Panc1 (cell line): ENCODE data around the gene HES3. TPM values are rescaled to one million over a fixed set of nuclear protein-coding genes. Genes with fewer than 3 reads are reported as not detected.

Experiments
- ATAC-seq: fragments of 200-7000 bp; cut with Tn5 transposase; 2 replicates; pipeline ENCODE4 v1.9.1; 2020; ENCODE audit warnings: mild to moderate bottlenecking, moderate library complexity
- BruUV-seq: library from RNA; stranded (reverse); fragments of 400-500 nt; replicated peaks from 2 replicates; lab custom pipeline; 2021; lab: Mats Ljungman, UMichigan
- CTCF ChIA-PET: fragments of 300-600 bp; sonication (Branson Sonifier 250); formaldehyde crosslinking; loops from one replicate; lab custom pipeline; 2022; ENCODE audit warnings: antibody characterized with exemption; lab: Charles Lee
- POLR2A ChIA-PET: fragments of 300-600 bp; sonication (Branson Sonifier 250); formaldehyde crosslinking; loops from one replicate; lab custom pipeline; 2022; ENCODE audit warnings: antibody characterized with exemption; lab: Charles Lee
- DNase-seq: peaks from one replicate; pipeline ENCODE4 v3.0.0-alpha.2; 2010; ENCODE audit warnings: low read depth, low spot score
- H3K27ac ChIP-seq: 2 replicates; pipeline ENCODE4 v1.5.1; 2011; ENCODE audit warnings: mild to moderate bottlenecking, low read length, inconsistent platforms
- H3K27me3 ChIP-seq: fragments of 200-500 bp; sonication (Bioruptor generic); 2 replicates; pipeline ENCODE4 v1.6.0; 2014; ENCODE audit warnings: low read length, inconsistent platforms; ENCODE audit not compliant: control insufficient read depth, insufficient read depth
- H3K36me3 ChIP-seq: fragments of 200-500 bp; sonication (Bioruptor generic); 2 replicates; pipeline ENCODE4 v1.5.1; 2014; ENCODE audit warnings: inconsistent platforms, mild to moderate bottlenecking, low read length, moderate library complexity; ENCODE audit not compliant: control insufficient read depth, insufficient read depth
- H3K4me1 ChIP-seq: 2 replicates; pipeline ENCODE4 v1.5.1; 2011; ENCODE audit warnings: inconsistent platforms, mild to moderate bottlenecking, low read length, moderate library complexity; ENCODE audit not compliant: control insufficient read depth, insufficient read depth
- H3K4me3 ChIP-seq, 2 experiments: 2 replicates each; pipeline ENCODE4 v1.5.1; 2011 to 2012; ENCODE audit warnings: low read depth in 2 of 2, low read length in 2 of 2, mild to moderate bottlenecking in 2 of 2, inconsistent platforms in 1 of 2, moderate library complexity in 1 of 2
- H3K9me3 ChIP-seq: fragments of 200-500 bp; sonication (Bioruptor generic); 2 replicates; pipeline ENCODE4 v1.5.1; 2014; ENCODE audit warnings: low read depth, mild to moderate bottlenecking, inconsistent platforms, low read length, moderate library complexity; ENCODE audit not compliant: control insufficient read depth, insufficient read depth
- CTCF ChIP-seq: fragments of 450-650 bp; IDR thresholded peaks from 2 replicates; pipeline ENCODE4 v1.5.1; 2017; ENCODE audit warnings: mild to moderate bottlenecking
- POLR2AphosphoS5 ChIP-seq: IDR thresholded peaks from 2 replicates; pipeline ENCODE4 v1.6.1; 2012; ENCODE audit warnings: mild to moderate bottlenecking, low read depth, low read length, moderate library complexity
- REST ChIP-seq, 2 experiments: IDR thresholded peaks; 2 replicates each; pipeline ENCODE4 v1.6.1; 2011 to 2012; ENCODE audit warnings: low read depth in 2 of 2, control low read depth in 1 of 2, low read length in 1 of 2, mild to moderate bottlenecking in 1 of 2, moderate library complexity in 1 of 2; ENCODE audit not compliant: insufficient read depth in 1 of 2
- SIN3A ChIP-seq: IDR thresholded peaks from 2 replicates; pipeline ENCODE4 v1.6.1; 2012; ENCODE audit warnings: low read depth, mild to moderate bottlenecking, low read length, moderate library complexity, borderline replicate concordance; ENCODE audit not compliant: insufficient read depth
- TCF7L2 ChIP-seq: IDR thresholded peaks from 2 replicates; pipeline ENCODE4 v1.6.1; 2011; ENCODE audit warnings: mild to moderate bottlenecking, low read depth, low read length, inconsistent platforms
- in situ Hi-C: cut with HindIII; loops from 2 replicates; pipeline ENCODE4 v1.10.0; 2016; ENCODE audit warnings: low sequenced_read_pairs, low pct_unique_long_range_greater_than_20kb
- intact Hi-C: fragments of 100-400 bp; cut with micrococcal nuclease; formaldehyde crosslinking; loops from one replicate; pipeline ENCODE4 v1.10.0; 2022; ENCODE audit not compliant: unreplicated experiment
- total RNA-seq: library from RNA; stranded (reverse); gene quantifications from one replicate; pipeline ENCODE4 v1.2.1, GENCODE V29; 2021; ENCODE audit not compliant: unreplicated experiment

The HES3 gene
- total RNA-seq, 1 experiment from 2014 or later = not detected

DNA sequence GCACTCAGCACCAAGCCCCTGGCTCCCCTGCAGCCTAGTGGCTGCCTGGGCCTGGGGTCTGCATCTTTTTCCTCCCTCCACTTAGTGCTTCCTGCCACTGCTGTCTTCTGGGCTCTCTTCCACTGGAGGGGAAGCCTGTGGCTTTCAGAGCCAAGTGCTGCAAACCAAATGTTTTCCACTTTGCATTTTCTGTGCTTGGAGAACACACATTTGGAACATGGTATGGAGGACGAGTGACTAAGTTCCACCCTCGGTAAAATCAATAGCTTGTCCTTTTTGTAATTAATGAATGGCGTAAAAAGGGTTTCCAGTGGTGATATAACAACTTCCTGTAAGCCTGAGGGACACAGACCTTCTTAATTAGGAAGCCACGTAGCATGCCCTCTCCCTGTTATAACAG, 27.0 kb downstream of the HES3 start:
- ATAC-seq (no peak), DNase-seq (no peak)
- TF ChIP-seq TCF7L2 (no peak), REST (IDR thresholded peaks at IDR 0.05; ENCODE audit: insufficient read depth in 1 of 2, low read depth in 2 of 2, low read length in 1 of 2) (no peak), POLR2AphosphoS5 (no peak), CTCF (no peak)
- H3K4me1 ChIP-seq = no peaks in the 10 kb centered on the region
- intact Hi-C loops (no loop called here), in situ Hi-C loops (no loop called here)
- ChIA-PET POLR2A (no interaction called here), CTCF (no interaction called here)
- BruUV-seq = no TSS peak
- no peak overlapping the region for H3K27ac ChIP-seq
- no peaks in the 10 kb centered on the region for H3K36me3 ChIP-seq
- no peak overlapping the region for H3K4me3 ChIP-seq
- no peaks in the 10 kb centered on the region for H3K27me3 ChIP-seq
- H3K9me3 ChIP-seq = no peaks in the 10 kb centered on the region

- no TSS peak for BruUV-seq
- H3K4me3 ChIP-seq = no peak overlapping the region
- CTCF ChIA-PET = no interaction called here
Measured at GRCh38 chr1:6271554-6271953, 27.6 kb downstream of the HES3 start.

More at GRCh38 chr1:6271554-6271953, 27.6 kb downstream of the HES3 start:
- intact Hi-C loops (no loop called here), in situ Hi-C loops (no loop called here)
- no peak for TF ChIP-seq SIN3A
- TF ChIP-seq POLR2AphosphoS5 = no peak
- TF ChIP-seq TCF7L2 = no peak
- no peak for TF ChIP-seq CTCF
- no peak for TF ChIP-seq REST (IDR thresholded peaks at IDR 0.05; ENCODE audit: insufficient read depth in 1 of 2, low read depth in 2 of 2, low read length in 1 of 2)
- no peak for DNase-seq
- no peaks in the 10 kb centered on the region for H3K9me3 ChIP-seq
- H3K36me3 ChIP-seq = no peaks in the 10 kb centered on the region
- H3K27me3 ChIP-seq = no peaks in the 10 kb centered on the region
- POLR2A ChIA-PET = no interaction called here
- no peak overlapping the region for H3K27ac ChIP-seq
- ATAC-seq = no peak
- no peaks in the 10 kb centered on the region for H3K4me1 ChIP-seq
